ENCODE results near the gene PADI1.

Gene PADI1

GRCh38 chr1:17197696-17198095 is 7.2 kb upstream of the PADI1 start:
- DNase-seq: no peak

- no peak for DNase-seq
Observed at GRCh38 chr1:17198476-17199258, 6.3 kb upstream of the PADI1 start.

GRCh38 chr1:17199267-17200044 is 5.5 kb upstream of the PADI1 start:
- no peak for DNase-seq

GRCh38 chr1:17200246-17200645 is 4.7 kb upstream of the PADI1 start:
- no peak for DNase-seq

GRCh38 chr1:17200756-17201155 is 4.2 kb upstream of the PADI1 start:
- DNase-seq: no peak

GRCh38 chr1:17201201-17202021 is 3.5 kb upstream of the PADI1 start:
- DNase-seq: no peak

- no peak for DNase-seq
Observed at GRCh38 chr1:17205652-17206051, 724 bp downstream of the PADI1 start.

- no peak for DNase-seq
Observed at GRCh38 chr1:17206196-17206595, 1.3 kb downstream of the PADI1 start.

GRCh38 chr1:17207046-17207445 is 2.1 kb downstream of the PADI1 start:
- DNase-seq: peak in 28 of 51 donors; percentile 1 to 51 (median 16)

- DNase-seq: peak in 5 of 51 donors; percentile 4 to 8 (median 6)
Observed at GRCh38 chr1:17207540-17207939, 2.6 kb downstream of the PADI1 start.

GRCh38 chr1:17207966-17208418 is 3.1 kb downstream of the PADI1 start:
- DNase-seq: peak in 1 of 51 donors; percentile 14

- DNase-seq: no peak
Observed at GRCh38 chr1:17208546-17208945, 3.6 kb downstream of the PADI1 start.

- no peak for DNase-seq
Observed at GRCh38 chr1:17209430-17209829, 4.5 kb downstream of the PADI1 start.

- no peak for DNase-seq
Observed at GRCh38 chr1:17210176-17210575, 5.2 kb downstream of the PADI1 start.

GRCh38 chr1:17211377-17211776 is 6.4 kb downstream of the PADI1 start:
- no peak for DNase-seq

- DNase-seq: no peak
Observed at GRCh38 chr1:17212009-17212408, 7.1 kb downstream of the PADI1 start.

GRCh38 chr1:17212487-17213121 is 7.7 kb downstream of the PADI1 start:
- DNase-seq: peak in 6 of 51 donors; percentile 5 to 18 (median 10)

GRCh38 chr1:17213148-17213781 is 8.3 kb downstream of the PADI1 start:
- DNase-seq: no peak

- DNase-seq: no peak
Observed at GRCh38 chr1:17213782-17214148, 8.8 kb downstream of the PADI1 start.

- DNase-seq: no peak
Observed at GRCh38 chr1:17214876-17215544, 10.1 kb downstream of the PADI1 start.

Data from hypothalamus (tissue), 51 donors.